Suprapubic skin (tissue), 4 donors: ENCODE measurements around the gene MCL1.

Source experiments
- EP300 ChIP-seq: sonication (generic); formaldehyde crosslinking; IDR thresholded peaks from one replicate; pipeline ENCODE4 v1.6.1; 2017; ENCODE audit warnings: antibody characterized with exemption
- POLR2A ChIP-seq, 2 donors: fragments of 450-650 bp; IDR thresholded peaks; one replicate each; pipeline ENCODE4 v1.6.1; 2017; ENCODE audit warnings: antibody characterized with exemption in 2 of 2, mild to moderate bottlenecking in 2 of 2, moderate library complexity in 2 of 2
- POLR2AphosphoS5 ChIP-seq, 3 donors: sonication (generic); formaldehyde crosslinking; IDR thresholded peaks; one replicate each; pipeline ENCODE4 v1.6.1; 2017; ENCODE audit warnings: antibody characterized with exemption in 3 of 3
- TF ChIP-seq, protein P1 (sequence below), 2 donors: fragments of 200-600 bp in 1 of 2; fragments of 450-650 bp in 1 of 2; sonication (generic) in 1 of 2; IDR thresholded peaks; one replicate each; pipeline ENCODE4 v1.5.1; 2016 to 2019; ENCODE audit warnings: antibody characterized with exemption in 2 of 2, mild to moderate bottlenecking in 1 of 2, moderate library complexity in 1 of 2

DNA sequence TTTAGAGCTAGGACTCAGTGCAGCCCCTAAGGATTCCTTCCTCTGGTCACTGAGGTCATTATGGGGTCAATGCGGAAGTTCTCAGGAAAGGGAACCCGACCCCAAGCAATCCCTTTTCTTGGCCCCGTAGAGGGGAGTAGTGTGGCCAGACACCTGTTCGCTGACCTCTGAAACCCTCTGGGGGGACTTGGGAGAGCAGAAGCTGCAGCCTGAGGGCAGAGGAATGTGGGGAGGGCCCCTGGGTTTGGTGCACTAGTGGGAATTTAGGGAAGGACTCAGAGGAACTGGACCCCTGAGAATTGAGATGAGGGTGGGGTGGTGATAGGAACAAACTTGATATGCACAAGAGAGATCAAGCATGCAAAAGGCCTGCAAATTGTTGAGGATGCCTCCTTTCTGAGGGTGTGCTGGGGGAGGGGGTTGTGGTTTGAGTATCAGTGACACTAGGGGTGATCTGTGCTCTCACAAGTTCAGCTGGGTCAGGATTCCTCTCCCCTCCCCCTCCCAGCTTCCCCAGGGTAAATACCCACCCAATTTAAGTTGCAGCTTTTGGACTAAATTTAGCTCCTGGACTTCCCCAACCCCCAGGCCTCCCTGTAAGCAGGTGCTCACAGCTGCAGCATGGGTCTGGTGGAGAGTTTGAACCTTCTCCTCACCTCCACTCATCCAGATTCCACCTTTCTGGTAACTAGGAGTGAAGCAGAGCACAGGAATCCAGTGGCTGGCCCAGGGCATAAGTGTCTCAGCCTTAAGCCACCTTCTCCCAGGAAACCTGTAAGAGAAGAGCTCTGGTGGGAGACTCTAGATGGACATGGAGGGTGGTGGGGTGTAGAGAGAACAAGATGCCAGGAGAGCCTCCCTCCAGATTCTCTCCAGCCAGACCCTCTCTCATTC, 16.7 kb downstream of the MCL1 start:
- TF ChIP-seq POLR2AphosphoS5 (IDR thresholded peaks at IDR 0.05) (no peak), EP300 (no peak), POLR2A (IDR thresholded peaks at IDR 0.05) (no peak)
- TF ChIP-seq, protein P1, sequence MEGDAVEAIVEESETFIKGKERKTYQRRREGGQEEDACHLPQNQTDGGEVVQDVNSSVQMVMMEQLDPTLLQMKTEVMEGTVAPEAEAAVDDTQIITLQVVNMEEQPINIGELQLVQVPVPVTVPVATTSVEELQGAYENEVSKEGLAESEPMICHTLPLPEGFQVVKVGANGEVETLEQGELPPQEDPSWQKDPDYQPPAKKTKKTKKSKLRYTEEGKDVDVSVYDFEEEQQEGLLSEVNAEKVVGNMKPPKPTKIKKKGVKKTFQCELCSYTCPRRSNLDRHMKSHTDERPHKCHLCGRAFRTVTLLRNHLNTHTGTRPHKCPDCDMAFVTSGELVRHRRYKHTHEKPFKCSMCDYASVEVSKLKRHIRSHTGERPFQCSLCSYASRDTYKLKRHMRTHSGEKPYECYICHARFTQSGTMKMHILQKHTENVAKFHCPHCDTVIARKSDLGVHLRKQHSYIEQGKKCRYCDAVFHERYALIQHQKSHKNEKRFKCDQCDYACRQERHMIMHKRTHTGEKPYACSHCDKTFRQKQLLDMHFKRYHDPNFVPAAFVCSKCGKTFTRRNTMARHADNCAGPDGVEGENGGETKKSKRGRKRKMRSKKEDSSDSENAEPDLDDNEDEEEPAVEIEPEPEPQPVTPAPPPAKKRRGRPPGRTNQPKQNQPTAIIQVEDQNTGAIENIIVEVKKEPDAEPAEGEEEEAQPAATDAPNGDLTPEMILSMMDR (IDR thresholded peaks at IDR 0.05): no peak
